ENCODE results near the gene NDUFAB1. TPM values are rescaled to one million over a fixed set of nuclear protein-coding genes. Genes with fewer than 3 reads are reported as not detected.
A peak's percentile ranks its signal among the peaks of the same experiment; 100 is the strongest.

Gene NDUFAB1
- total and polyA plus RNA-seq, 2 of the 13 experiments (the other 11 are each of a cell fraction or from before 2014, with no cell fraction given) = 221 to 601 TPM

GRCh38 chr16:23597003-23597756, 1.1 kb upstream of the NDUFAB1 start (continued):
- TF ChIP-seq PBX2 (CRISPR knock-in tag; IDR thresholded peaks at IDR 0.05) (peak; percentile 47; the same call in 1 of the 2 replicates), RAD21 (CRISPR knock-in tag; IDR thresholded peaks at IDR 0.05) (peak; percentile 45; the same call in 1 of the 2 replicates), MIXL1 (CRISPR knock-in tag; IDR thresholded peaks at IDR 0.05) (0 out of 2 replicates have a peak, but pooled peaks have one; percentile 12), JUNB (CRISPR knock-in tag; IDR thresholded peaks at IDR 0.05; ENCODE audit: borderline replicate concordance) (0 out of 2 replicates have a peak, but pooled peaks have one; percentile 39), PHF21A (CRISPR knock-in tag; IDR thresholded peaks at IDR 0.05) (no peak), STAG1 (CRISPR knock-in tag; IDR thresholded peaks at IDR 0.05) (peak; percentile 66), HOXD1 (CRISPR knock-in tag; IDR thresholded peaks at IDR 0.05) (0 out of 2 replicates have a peak, but pooled peaks have one; percentile 39), SRY (CRISPR knock-in tag; IDR thresholded peaks at IDR 0.05) (no peak), NFE2 (CRISPR knock-in tag; IDR thresholded peaks at IDR 0.05) (peak; percentile 35; the same call in 1 of the 2 replicates), SMC3 (IDR thresholded peaks at IDR 0.05; ENCODE audit: low read length) (peak; percentile 32; the same call in 1 of the 2 replicates), ZNF280D (CRISPR knock-in tag; IDR thresholded peaks at IDR 0.05) (peak; percentile 43; the same call in 1 of the 2 replicates), ZNF292 (CRISPR knock-in tag; IDR thresholded peaks at IDR 0.05; ENCODE audit: borderline replicate concordance, low read depth) (peak; percentile 60; the same call in 1 of the 2 replicates)
- TF ChIP-seq, protein P1, sequence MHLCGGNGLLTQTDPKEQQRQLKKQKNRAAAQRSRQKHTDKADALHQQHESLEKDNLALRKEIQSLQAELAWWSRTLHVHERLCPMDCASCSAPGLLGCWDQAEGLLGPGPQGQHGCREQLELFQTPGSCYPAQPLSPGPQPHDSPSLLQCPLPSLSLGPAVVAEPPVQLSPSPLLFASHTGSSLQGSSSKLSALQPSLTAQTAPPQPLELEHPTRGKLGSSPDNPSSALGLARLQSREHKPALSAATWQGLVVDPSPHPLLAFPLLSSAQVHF (CRISPR knock-in tag; IDR thresholded peaks at IDR 0.05) = no peak
- TF ChIP-seq, protein P2, sequence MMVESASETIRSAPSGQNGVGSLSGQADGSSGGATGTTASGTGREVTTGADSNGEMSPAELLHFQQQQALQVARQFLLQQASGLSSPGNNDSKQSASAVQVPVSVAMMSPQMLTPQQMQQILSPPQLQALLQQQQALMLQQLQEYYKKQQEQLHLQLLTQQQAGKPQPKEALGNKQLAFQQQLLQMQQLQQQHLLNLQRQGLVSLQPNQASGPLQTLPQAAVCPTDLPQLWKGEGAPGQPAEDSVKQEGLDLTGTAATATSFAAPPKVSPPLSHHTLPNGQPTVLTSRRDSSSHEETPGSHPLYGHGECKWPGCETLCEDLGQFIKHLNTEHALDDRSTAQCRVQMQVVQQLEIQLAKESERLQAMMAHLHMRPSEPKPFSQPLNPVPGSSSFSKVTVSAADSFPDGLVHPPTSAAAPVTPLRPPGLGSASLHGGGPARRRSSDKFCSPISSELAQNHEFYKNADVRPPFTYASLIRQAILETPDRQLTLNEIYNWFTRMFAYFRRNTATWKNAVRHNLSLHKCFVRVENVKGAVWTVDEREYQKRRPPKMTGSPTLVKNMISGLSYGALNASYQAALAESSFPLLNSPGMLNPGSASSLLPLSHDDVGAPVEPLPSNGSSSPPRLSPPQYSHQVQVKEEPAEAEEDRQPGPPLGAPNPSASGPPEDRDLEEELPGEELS (CRISPR knock-in tag; IDR thresholded peaks at IDR 0.05) = peak; percentile 34; the same call in 1 of the 2 replicates

Data from HepG2 (cell line).